ENCODE data around the gene ALPP. TPM values are rescaled to one million over a fixed set of nuclear protein-coding genes. Genes with fewer than 3 reads are reported as not detected.

ALPP gene
- total RNA-seq, 1 experiment from 2014 or later = 0.20 TPM

DNA sequence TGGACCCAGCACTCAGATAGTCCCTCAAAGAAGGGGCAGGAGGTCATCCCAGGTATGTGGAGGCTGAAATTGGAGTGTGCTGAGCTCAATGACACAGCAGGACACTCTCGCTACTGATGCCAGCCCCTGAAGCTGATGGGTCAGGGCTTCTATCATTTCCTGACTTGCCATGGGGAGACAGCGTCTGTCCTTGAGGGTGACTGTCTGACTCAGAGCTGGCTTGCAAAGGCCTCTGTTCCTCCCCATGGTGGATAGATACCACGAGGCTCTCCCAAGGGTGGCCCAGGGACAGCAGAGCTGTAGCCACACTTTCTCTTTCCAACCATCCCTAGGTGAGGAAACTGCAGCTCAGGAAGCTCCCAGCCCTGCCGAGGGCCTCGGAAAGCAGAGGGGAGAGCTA lies 38.9 kb downstream of the ALPP start:
- DNase-seq = no peak
- Histone ChIP-seq H4K5ac (ENCODE audit: insufficient read length, low read depth, low read length) (no peak overlapping the region), H3K4me2 (ENCODE audit: insufficient read depth, insufficient read length, low read length) (no peak overlapping the region), H2BK20ac (ENCODE audit: low read depth, low read length, poor library complexity, severe bottlenecking) (no peak overlapping the region), H3K23ac (ENCODE audit: insufficient read length, low read depth, low read length) (no peak overlapping the region), H3K18ac (ENCODE audit: insufficient read length, low read depth, low read length) (no peak overlapping the region), H2AK5ac (ENCODE audit: insufficient read length, low read length) (no peak overlapping the region), H3K27ac (ENCODE audit: insufficient read length, low read depth, low read length) (no peak overlapping the region), H3K79me2 (ENCODE audit: insufficient read depth, low read length) (no peaks in the 10 kb centered on the region), H4K20me1 (ENCODE audit: control insufficient read depth, insufficient read depth, insufficient read length) (peaks cover 7% of the 10 kb centered on the region), H3K4me1 (ENCODE audit: insufficient read depth, low read length) (peaks cover 2% of the 10 kb centered on the region; the same call in 1 of the 2 replicates), H3K23me2 (ENCODE audit: insufficient read length, low read depth, low read length, poor library complexity, severe bottlenecking) (peaks cover 23% of the 10 kb centered on the region), H3K27me3 (ENCODE audit: insufficient read depth, low read length) (peaks cover 28% of the 10 kb centered on the region; the same call in 1 of the 2 replicates), H3K4ac (ENCODE audit: low read depth, low read length) (no peak overlapping the region), H3K79me1 (ENCODE audit: insufficient read depth, low read depth, low read length, poor library complexity, severe bottlenecking) (no peaks in the 10 kb centered on the region), H3K9me3 (ENCODE audit: control insufficient read depth, low read depth, low read length) (no peaks in the 10 kb centered on the region), H2BK15ac (ENCODE audit: low read depth, low read length) (no peak overlapping the region; the same call in 1 of the 2 replicates), H3K56ac (ENCODE audit: insufficient read length, low read depth, low read length) (no peak overlapping the region), H3K14ac (ENCODE audit: insufficient read depth, low read length) (no peak overlapping the region), H2AFZ (ENCODE audit: low read length) (no peak overlapping the region), H2BK12ac (ENCODE audit: insufficient read length, low read depth, low read length) (no peak overlapping the region), H3T11ph (ENCODE audit: low read length) (no peak overlapping the region), H4K8ac (replicated peaks; ENCODE audit: insufficient read length, low read depth, low read length) (no peak overlapping the region), H3K9ac (ENCODE audit: extremely low read depth, insufficient read length, low read length) (no peak overlapping the region), H2BK5ac (ENCODE audit: insufficient read length, low read length) (no peak overlapping the region), H2BK120ac (ENCODE audit: low read depth, low read length, poor library complexity, severe bottlenecking) (no peak overlapping the region), H4K91ac (ENCODE audit: insufficient read length, low read depth, low read length) (no peak overlapping the region)
- Mint-ChIP-seq H3K27ac (no peak overlapping the region), H3K9me3 (peaks cover 9 to 10% of the 10 kb centered on the region in 2 experiments), H3K4me1 (peaks cover 22 to 26% of the 10 kb centered on the region in 2 experiments), H3K36me3 (ENCODE audit: insufficient read depth in 1 of 3, low read depth in 3 of 3) (peaks cover 6 to 85% (median 46%) of the 10 kb centered on the region in 3 experiments), H3K4me3 (peak overlapping the region in 1 of 2 experiments; percentile 84; a peak in 2 of 5 replicates), H3K27me3 (ENCODE audit: low read depth) (peaks cover 56% of the 10 kb centered on the region)
- TF ChIP-seq, protein P1, sequence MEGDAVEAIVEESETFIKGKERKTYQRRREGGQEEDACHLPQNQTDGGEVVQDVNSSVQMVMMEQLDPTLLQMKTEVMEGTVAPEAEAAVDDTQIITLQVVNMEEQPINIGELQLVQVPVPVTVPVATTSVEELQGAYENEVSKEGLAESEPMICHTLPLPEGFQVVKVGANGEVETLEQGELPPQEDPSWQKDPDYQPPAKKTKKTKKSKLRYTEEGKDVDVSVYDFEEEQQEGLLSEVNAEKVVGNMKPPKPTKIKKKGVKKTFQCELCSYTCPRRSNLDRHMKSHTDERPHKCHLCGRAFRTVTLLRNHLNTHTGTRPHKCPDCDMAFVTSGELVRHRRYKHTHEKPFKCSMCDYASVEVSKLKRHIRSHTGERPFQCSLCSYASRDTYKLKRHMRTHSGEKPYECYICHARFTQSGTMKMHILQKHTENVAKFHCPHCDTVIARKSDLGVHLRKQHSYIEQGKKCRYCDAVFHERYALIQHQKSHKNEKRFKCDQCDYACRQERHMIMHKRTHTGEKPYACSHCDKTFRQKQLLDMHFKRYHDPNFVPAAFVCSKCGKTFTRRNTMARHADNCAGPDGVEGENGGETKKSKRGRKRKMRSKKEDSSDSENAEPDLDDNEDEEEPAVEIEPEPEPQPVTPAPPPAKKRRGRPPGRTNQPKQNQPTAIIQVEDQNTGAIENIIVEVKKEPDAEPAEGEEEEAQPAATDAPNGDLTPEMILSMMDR (conservative IDR thresholded peaks at IDR 0.05) = no peak
- whole genome bisulfite sequencing (ENCODE audit: extremely low coverage, insufficient read length, low lambda C conversion rate) = no CpG with 5 or more reads among the region's 5 CpGs

All from H9 (cell line).